ENCODE measurements around the gene EMX1.

The EMX1 gene

DNA sequence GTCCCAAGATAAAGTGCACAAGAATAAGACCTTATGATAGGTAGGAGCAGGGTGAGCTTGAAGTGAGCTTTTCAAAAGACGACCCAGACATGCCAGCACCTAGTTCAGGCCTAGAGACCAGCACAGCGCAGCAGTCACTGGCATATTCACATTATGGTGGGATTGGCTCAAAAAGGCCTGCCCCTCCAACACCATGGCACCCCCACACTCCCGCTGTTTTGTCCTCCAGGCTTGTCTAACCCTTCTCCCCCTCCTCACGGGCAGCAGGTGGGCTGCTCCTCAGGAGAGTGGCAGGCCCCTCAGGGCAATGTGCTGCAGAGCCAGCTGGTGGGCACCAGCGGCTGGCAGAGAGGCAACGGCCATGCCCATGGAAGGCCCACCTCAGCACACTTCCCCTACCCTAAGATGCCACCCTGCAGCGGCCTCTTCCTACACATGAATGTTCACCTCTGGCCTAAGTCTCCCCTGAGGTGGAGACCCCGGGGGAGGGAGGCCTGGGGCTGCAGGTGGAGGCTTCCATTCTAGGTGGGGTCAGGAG is 25.6 kb downstream of the EMX1 start:
- no peak for DNase-seq (ENCODE audit: low read depth, low spot score)

DNA sequence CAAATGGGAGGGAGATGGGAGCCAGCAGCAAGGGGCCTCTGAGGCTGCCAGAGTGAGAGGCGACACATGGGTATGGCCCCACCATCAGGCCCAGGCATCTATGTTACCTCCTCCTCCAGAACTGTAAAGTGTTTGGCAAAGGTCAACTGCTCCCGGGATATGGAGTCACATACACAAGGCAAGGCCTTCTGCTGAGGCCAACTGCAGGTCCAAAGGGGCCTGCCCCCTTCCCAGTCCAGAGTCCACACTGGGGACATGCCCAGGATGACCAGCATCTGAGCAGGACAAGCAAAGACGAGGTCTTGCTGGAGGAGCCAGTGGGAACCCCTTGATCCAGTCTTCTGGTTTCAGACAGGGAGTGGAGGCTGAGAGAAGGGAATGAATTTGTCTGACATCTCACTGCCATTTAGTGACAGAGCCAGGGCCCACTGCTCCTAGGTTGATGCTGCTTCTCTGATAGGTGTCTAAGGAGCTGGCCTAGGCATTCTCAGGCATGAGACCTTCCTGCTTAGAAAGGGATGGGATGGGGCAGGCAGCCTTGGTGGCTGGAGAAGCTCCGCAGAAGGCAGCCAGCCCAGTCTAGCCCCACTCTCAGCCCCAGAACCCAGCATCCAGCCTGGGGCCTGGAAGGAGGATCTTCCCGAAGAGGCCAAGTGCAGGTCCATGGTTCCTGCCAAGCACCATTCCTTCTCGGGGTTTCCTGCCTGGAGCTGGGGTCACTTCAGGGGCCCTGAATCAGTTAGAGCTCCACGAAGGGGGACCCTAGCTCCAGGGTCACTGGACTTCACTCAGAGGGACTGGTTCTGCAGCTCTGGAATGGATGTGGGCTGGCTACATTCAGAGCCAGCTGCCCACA is 26.4 kb downstream of the EMX1 start:
- DNase-seq (ENCODE audit: low read depth, low spot score), result no peak

DNA sequence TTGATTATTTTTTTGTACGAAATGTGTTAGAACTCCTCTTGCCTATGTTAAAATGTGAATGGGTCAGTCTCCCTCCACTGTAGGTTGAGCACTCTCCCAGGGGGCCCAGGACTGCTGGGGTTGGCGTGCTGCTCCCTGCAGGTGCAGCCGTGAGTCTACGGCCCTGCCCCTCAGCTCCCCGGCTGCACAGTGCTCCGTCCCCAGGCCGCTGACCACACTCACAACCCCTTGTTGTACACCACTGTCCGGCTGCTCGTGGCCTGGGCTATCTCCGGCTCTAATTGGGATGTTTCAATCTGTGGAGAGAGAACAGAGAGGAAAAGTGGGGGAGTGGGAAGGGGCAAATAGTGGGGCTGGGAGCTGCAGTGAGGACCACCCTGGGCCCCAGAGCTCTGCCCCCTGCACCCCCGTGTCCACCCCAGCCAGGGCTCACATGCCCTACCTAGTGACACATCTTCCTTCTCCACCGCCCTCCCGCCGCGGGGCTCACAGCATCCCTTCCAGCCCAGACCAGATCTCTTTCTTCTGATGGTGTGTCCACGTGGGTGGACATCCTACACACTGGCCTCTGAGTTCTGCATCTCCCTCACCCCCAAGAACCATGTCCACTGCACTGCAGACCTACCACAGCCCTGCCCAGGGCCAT is 27.6 kb downstream of the EMX1 start:
- no peak for DNase-seq (ENCODE audit: low read depth, low spot score)

DNA sequence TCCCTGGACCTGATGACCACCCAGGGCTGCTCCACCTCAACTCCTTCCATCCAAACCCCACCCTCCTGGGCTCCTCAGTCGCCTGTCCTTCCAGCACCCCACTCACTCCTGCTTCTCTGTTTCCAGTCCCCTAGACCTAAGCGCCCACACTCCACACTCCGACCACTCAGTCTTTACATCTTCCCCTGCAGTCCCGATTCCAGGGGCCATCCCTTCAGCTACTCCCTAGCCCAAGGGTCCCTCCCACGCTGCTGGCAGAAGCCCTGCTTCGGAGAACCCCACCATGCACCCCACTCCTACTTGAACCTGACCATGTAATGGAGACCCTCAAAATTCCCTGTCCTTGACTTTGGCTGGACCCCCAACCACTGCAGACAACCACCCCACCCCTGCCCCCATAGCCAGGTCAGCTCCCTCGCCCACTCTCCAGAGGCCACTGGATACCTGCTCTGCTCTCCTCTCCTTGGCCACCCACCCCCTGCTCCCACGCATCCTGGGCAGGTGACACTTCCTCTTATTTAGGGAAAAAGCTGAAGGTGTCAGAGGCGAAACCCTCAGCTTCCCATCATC is 28.2 kb downstream of the EMX1 start:
- DNase-seq (ENCODE audit: low read depth, low spot score), result no peak

DNA sequence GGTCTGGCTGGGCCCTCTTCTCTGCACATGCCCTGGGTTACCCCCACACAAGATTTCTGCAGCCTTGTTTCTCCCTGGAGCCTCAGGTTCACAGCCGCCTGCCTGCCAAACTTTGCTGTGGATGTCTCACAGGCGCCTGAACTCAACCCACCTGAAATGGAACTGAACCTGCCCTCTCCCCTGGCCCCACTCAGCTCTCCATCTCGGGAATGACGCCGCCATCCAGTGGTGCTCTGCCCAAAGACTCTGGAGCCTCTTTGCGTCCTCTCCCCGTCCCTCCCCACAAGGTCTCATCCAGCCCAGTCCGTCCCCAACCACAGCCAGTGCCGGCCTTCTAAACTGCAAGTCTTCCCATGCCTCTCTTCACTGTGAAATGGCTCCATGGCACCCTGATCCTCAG is 29.1 kb downstream of the EMX1 start:
- DNase-seq (ENCODE audit: low read depth, low spot score), result no peak

DNA sequence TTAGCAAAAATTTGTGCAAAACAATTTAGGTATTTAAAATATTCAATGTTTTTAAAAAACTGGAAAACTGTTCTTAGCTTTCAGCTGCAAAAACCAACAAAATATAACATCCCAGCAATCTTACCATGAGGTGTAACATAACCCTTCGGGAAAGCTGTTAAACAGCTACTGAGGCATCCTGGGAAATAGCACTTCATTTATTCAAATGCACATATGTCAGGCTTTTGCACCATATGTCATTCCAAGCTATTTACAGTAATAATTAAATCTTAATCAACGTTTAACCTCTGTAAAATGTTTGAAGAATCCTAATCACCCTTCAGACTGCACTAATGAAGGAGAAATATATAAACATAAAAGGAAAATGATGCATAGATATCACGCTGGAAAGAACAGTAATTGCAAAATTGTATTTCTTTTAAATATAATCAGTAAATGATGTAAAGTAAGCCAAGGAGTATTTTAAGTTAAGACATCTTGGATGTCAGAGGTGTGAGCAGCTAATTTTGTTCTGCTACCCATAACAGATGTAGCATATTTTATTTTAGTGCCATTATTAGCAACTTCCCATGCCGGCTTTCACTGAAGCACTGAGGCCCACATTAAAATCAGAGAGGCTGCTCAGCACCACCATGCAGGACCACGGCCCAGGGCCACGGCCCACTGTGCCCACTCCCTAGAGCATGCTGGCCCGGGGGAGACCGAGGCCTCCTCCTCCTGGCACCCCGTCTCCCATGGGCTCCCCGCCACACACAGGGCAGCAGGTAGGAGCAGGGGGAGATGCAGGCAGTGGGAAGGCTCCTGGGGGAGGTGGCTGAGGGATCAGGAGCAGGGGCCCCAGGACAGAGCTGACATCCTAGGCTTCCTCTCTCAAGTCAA is 30.9 kb downstream of the EMX1 start:
- DNase-seq (ENCODE audit: low read depth, low spot score), result no peak

DNA sequence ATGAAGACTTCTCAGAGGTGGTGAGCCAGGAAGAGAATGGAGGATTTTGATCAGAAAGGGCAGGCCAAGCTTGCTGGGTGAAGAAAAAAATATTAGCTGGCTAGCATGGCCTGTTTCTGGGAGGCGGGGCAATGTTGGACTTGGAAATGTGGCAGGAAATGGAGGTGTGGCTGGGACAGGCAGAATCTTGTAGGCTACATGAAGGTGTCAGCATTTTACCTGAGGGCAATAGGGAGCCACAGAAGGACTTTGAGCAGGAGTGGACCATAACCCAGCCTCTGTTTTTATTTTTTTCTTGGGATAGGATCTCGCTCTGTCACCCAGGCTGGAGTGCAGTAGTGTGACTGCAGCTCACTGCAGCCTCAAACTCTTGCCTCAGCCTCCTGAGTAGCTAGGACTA is 31.7 kb downstream of the EMX1 start:
- DNase-seq (ENCODE audit: low read depth, low spot score), result no peak

DNA sequence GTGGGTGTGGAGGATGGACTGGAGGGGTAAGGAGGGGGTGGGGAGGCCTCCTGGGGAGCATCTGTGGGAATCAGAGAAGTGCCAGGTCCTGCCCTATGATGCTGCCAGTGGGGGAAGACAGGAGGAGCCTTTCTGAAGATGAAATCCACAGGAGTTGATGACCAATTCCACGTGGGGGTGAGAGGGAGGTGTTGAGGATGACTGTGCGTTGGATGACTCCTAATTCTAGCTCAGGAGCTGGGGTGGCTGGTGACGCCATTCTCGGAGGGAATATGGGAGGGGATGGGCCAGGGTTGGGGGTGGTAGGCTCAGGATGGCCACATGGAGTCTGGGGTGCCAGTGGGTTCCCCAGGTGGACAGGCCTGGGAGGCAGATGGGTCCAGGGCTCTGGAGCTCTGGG is 32.3 kb downstream of the EMX1 start:
- no peak for DNase-seq (ENCODE audit: low read depth, low spot score)

DNA sequence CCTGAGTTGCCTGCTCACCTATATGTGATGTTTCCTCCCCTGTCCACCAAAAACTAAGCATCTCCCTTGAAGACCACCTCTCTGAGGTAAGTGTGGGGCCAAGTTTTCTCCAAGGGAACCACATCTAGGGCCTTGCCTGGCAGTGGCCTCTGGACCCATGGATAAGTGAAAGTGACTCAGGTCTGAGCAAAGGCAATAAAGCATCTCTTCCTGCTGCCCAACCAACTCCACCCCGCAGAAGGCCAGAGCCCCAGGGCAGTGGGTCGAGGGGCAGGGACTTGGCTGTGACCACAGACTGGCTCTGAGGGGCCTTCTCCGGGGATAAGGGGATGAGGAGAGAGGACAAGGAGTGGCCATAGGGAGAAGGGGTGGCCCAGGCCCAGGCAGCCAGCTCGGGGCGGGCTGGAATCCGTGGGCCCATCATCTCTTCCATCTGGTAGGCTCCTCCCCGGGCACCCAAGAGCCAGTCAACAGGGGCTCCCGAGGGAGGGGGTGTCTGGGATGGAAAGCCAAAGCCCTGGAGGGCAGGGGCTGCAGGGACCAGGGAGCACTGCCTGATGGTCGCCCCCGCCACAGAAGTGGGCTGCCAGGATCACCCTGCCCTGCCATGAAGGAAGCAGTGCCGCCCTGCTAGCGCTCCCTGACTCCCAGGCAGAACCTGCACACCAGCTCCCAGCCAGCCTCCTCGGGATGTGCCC is 33.4 kb downstream of the EMX1 start:
- DNase-seq (ENCODE audit: low read depth, low spot score), result no peak

DNA sequence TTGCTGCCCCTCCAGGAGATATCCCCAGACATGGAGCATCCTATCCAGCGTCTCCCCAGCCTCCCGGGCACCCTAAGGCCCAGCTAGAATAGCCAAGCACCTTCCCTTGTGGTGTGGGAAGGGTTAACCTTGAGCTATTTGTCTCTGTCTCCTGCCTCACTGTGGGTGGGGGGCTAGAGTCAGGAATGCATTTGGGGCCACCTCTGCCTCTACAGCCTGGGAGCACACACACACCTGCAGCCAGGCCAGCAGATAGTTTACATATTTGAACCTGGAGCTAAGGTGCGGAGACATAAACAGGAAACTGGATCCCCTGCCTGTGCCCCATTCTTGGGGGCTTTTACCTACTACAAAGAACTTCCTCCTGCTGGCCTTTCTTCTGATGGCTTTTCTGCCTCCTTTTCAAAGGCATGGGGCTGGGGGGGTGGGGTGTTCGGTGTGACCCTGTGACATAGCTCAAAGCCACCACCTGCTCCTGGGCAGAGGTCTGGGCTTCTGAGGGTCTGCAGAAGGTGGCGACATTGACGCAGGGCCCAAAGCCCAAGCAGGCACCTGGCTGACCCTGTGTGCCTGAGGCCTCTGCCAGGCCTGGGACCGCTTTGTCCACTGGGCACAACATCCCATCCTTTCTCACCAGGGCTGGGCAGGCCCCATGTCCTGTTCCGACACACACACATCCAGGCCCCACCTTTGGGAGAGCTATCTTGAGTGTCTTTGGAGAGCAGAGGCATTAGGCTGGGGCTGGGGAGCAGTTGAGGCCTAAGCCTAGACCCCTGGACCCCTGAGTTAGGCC is 34.2 kb downstream of the EMX1 start:
- DNase-seq (ENCODE audit: low read depth, low spot score), result no peak

DNA sequence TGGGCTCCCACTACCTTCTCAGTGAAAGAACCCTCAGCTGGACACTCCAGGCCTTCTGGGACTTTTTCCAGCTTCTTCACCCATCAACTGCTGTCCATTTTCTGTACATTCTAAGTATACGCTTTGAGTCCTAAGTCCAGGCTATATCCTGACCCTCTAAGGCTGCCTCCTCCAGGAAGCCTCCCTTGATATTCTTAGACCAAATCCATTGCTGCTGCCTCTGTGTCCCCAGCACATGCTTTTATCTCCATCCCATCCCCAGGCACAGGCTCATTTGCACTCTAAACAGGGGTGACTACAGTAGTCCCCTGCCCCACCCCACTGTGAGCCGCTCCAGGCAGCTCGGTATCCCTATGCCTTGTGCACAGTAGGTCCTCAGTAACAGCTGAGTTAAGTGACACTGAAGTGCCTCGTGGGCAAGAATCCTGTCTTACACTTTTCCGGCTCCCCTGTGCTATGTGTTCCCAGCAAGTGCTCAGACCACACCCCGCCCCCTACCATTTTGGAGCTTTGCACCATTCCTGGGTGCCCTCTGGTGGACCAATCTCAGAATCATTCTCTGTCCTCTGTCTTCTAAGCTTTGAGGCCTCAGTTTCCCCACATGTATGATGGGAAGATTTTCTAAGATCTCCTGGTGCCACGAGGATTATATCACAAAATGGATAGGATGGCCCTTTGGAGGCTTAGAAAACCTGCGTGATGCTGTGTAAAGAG is 34.9 kb downstream of the EMX1 start:
- DNase-seq (ENCODE audit: low read depth, low spot score), result no peak

DNA sequence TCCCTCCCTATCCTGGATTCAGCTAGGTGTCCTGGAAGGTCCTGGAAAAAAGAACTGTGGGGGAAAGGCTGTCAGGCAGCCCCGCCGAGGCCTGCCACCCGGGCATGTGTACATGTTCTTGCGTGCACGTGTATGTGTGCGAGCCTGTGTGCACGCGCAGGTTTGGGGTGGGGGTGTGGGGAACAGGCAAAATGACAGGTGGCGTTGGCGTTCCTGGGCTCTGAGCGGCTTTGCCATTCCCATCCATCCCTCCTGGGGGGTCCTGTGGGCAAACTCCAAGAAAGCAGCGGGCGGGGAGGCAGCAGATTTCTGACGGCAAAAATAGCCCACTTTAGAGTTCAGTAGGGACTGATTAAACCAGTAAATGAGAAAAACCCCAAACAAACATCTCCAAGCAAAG is 35.6 kb downstream of the EMX1 start:
- DNase-seq (ENCODE audit: low read depth, low spot score), result no peak

DNA sequence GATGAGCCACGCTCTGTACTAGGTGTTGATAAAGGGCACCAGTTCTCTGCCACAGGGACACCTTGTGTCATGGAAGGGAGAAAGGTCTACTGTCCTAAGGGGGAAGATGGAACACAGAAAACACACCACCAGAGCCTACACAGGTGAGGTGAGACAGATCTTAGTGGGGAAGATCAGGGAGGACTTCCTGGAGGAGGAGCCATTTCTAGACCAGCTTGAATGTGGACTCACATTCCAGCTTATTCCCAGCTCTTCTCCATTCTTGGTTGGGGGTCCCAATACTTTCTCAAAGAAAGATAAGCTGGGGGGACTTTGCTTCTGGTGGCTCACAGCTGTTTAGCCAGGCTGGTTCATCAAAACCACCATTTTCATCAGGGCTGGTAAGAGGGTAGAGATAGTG is 36.2 kb downstream of the EMX1 start:
- no peak for DNase-seq (ENCODE audit: low read depth, low spot score)

DNA sequence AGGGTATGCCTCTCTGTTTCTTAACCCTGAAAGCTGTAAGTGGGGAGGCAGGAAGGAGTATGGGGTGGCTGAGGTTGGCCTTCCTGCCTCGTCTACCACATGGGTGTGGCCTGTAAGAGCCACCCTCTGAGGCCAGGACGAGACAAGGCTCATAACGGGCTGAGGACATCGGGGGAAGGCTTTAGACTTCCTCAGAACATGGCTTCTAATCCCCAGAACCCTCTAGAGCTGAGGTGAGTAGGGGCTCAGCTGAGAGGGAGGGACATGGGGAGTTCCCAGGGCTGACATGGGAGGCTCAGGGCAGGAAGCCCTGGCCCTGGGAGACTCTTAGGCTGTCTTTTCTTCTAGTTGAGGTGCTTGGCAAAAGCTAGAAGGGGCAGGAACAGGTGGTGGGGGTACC is 36.7 kb downstream of the EMX1 start:
- no peak for DNase-seq (ENCODE audit: low read depth, low spot score)

DNA sequence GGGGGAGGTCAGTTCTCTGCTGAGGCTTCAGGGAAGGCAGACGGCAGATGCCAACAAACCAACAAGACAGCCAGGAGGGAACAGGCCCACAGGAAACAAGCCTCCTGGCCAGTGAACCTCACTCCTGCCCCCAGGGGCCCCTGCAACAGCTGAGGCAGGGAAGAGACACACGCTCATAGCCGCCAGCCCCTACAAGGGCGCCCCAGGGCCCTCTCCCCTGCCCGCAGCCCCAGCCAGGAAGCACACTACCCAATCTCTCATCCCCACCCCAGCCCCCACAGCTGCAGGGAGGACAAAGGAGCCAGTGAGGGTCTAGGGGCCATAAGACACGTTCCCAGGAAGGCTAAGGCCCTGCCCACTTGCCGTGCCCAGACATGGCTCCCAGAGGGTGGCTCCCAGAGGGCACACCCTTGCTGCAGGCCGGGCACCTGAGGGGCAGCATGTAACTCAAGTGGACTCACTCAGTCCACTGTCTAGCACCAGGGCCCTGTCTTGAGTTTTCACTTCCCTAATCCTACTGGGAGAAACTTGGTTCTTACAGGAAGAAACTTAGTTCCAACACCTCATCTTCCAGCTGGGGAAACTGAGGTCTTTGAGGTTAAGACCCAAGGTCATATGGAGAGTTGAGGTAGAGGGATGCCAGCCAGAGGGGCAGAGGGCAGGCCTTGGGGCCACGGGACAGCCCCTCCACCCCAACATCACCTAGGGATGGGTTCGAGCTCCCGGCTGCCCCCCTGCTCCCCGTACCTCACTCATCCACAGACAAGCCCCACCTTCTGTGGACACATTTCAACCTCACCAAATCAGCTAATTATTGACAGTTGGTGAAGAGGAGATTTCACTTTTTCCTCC is 37.3 kb downstream of the EMX1 start:
- DNase-seq (ENCODE audit: low read depth, low spot score), result no peak

DNA sequence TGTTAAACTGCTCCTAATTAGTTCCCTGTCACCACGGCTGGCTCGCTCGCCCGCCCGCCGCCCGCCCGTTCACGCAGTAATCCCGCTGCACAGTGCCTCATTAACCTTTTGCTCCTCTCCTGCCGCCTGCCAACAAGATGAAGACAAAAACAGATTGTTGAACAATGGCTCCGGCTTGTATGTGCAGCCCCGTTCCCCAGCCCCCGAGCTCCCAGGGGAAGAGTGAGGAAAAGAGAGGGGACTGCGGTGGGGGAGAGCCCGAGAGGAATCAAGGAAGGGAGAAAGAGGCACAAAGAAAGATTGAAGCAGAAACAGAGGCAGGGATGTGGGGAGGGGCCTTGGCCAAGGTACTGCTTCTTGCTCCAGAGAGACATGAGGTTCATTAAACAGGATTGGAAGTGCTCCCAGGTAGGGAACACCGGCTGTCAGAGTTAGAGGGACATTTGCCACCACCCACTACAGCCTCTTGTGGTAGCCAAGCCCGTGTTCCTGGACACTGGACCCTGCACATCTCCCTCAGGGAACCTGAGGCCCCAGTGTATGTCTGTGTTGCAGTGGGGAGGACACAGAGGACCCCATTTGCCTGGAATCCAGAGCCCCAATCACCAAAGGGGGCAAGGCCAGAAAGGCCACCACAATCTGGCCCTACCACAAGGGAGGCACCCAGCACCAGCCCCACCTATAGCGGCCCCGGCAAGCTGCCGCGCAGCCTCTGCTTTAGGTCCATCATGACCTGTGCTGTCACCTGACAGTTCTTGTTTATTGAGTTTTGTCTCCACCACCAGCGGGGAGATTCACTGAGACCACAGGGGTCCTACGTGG is 38.1 kb downstream of the EMX1 start:
- DNase-seq (ENCODE audit: low read depth, low spot score), result no peak

DNA sequence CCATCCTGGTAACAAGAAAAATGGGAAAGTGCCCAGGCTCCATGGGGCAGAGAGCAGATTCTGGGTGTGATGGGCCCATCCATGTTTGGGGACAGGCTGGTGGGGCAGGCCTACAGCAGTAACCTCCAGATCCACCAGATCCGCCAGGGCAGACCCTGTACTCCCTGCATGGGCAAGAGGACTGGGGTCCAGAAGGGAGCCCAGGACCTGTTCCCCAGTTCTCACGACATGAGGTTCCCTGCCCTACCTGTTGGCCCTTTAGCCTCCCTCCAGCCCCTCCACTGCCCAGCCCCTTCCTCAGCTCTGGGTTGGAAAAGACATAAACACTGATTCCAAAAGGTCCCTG is 38.7 kb downstream of the EMX1 start:
- DNase-seq (ENCODE audit: low read depth, low spot score), result no peak

DNA sequence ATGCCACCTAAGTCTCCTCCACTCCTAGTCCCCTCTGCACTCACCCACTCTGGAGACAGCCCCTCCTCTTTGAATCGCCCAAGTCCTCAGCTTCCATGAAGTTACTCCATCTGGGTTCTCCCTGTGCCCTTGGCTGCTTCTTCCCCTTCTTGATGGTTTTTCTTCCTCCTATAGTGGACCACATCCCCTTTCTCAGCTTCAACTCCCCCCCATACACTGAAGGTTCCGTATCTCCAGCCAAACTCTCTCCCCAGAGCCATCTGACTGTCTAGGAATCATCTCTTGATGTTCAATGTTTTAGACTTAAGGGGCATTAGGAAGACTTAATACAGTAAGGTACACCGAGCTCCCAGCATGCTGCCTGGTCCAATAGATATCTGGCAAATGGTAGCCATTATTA is 39.6 kb downstream of the EMX1 start:
- no peak for DNase-seq (ENCODE audit: low read depth, low spot score)

Data from brain pericyte (primary cell).